Astrocyte of the hippocampus (primary cell): ENCODE results near the gene ZDHHC11.

ENCODE experiments used
- DNase-seq: peaks from one replicate; pipeline ENCODE4 v3.0.0; 2011; ENCODE audit warnings: low read depth, low spot score

ZDHHC11 gene, protein sequence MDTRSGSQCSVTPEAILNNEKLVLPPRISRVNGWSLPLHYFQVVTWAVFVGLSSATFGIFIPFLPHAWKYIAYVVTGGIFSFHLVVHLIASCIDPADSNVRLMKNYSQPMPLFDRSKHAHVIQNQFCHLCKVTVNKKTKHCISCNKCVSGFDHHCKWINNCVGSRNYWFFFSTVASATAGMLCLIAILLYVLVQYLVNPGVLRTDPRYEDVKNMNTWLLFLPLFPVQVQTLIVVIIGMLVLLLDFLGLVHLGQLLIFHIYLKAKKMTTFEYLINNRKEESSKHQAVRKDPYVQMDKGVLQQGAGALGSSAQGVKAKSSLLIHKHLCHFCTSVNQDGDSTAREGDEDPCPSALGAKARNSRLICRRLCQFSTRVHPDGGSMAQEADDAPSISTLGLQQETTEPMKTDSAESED

DNA sequence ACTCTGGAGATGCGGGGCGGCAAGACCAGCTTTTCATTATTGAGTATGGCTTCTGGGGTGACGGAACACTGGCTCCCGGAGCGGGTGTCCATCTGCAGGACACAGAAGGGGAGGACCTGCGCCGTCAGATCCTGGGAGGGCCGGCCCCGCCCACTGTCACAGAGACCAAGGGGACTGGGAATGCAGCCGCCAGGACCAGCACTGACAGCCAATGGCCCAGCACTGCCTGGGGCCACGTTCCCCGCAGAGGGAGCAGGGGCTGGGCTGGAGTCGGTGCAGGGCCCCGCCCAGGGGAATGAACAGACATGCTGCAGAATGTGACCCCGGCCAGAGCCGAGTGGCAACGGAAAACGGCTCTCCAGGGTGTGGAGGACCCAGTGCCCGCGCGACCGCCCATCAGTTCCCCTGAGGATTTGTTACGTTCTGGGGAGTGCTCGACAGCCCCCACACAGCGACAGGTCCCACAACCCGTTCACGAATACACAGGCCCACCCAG is at the start of gene ZDHHC11:
ZDHHC11 (minus strand) TSS at position 476 of the 496 bp plus-strand sequence; CDS start at position 92, 384 bp downstream.
- no peak for DNase-seq

DNA sequence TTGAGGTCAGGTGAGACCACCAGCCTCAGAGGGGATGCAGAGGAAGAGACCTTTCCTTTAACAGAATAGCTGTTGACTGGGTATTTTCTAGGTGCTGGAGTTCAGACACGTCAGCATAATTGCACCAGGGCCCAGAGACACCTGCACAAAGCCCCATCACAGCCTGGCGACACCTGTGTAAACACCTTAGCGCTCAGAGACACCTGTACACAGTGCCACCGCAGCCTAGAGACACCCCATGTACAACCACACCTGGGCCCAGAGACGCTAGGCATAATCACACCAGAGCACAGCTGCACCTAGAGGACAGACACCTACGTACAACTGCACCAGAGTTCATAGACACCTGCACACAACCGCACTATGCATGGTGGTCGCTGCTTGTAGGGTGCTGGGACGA is 42.9 kb upstream of the ZDHHC11 start:
- no peak for DNase-seq

DNA sequence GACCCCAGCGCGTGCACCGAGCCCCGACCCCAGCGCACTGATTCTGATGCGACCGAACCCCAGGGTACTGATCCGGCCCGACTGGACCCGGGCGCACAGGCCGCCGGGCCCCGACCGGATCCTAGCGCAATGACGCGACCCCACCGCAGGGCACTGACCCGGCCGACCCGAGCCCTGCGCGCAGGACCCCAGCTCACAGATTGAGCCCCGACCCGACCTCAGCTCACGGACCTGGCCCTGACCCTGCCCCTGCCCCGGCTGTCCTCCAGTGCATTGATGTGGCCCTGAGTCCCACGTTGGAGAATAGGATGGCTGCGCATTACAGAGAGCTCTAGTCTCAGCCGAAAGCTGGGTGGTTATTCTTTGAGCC is 42.3 kb upstream of the ZDHHC11 start:
- no peak for DNase-seq

DNA sequence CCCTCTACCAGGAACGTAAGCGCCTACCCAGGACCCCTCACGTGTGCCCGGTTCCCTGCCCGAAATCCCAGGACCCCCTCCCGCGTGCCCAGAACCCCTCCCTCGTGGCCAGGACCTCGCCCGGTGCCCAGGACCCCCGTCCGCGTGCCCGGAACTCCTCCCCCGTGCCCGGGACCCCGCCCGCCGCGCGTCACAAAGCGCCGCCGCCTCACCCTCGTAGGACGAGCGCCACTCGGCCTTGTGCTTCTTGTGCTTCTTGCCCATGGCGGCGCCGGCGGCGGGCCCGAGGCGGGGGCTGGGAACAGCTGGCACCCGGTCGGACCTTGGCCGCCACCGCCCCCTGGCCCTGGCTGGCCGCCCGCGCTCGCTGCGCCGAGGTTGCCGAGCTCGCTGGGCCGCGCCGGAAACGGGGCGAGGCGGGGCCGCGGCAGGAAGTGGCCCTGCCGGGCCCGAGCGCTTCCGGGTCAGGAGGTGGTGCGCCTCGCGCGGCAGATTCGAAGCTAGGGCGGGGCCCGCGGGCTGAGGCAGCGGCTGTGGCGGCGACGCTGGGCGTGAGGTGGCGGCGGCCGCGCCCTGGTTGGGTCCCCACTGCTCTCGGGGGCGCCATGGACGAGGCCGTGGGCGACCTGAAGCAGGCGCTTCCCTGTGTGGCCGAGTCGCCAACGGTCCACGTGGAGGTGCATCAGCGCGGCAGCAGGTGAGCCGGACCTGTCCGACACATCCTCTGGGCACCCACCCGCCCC is 41.8 kb upstream of the ZDHHC11 start, which contains the start of the genes BRD9 and TRIP13:
BRD9 (minus strand) TSS at position 408 of the 743 bp plus-strand sequence; CDS start at position 264, 144 bp downstream.
TRIP13 (plus strand) TSS at position 491 of the 743 bp plus-strand sequence; CDS start at position 606, 115 bp downstream.
- peak; percentile 91 for DNase-seq

DNA sequence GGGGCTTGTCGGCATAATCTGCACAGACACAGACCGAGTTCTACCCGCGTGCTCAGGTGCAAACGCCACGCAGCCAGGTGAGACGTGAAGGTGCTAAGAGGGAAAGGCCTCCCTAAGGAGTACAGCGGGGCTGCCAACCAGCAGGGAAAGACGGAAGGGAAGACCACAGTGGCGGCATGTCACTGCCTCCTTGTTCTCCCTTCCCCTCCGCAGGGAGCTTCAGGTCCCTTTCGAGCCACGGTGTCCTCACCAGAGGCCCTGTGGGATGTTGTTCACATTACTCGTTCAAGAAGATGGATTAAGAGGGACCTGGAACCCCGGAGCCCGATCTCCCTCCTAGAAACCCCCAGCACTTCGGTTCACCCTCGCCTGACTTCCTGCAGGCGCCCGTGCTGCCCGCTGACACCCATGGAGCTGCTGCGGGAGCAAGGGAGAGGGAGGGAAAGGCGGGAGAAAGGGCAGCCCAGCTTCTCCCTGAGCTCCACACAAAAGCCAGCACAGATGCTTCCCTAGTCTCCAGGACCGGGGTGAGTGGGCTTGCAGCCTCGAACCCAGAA is 41.1 kb upstream of the ZDHHC11 start:
- peak; percentile 57 for DNase-seq

DNA sequence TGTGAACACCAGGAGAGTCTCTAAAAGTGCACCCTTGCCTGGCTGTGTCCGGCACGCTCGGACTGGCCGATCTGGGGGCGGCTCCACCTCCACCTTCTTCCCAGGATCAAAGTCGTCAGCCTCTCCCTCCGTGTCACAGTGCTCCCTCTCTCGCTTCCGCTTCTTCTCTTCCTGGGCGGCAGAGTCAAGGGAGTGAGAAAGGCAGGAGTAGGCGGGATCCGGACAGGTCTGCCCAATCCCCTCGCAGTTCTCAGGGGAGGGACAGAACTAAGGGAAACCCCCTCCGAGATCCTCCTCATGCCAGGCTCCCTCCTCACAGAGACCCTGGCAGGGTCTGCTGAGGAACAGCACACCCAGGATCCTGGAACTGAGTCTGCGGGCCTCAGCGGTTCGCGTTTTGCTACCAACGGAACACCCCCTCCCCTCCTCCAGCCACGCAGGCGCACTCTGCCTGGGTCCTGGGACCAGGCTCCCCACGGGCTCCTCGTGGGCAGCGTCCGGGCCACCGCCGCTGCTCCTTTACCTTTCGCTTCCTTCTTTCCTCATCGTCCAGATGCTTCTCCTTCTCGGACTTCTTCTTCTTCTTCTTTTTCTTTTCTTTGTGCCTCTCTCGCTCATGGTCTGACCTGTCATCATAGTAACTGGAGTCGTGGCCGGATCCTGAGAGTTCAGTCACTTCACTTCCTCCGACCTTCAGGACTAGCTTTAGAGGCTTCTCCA is 40.5 kb upstream of the ZDHHC11 start:
- no peak for DNase-seq

DNA sequence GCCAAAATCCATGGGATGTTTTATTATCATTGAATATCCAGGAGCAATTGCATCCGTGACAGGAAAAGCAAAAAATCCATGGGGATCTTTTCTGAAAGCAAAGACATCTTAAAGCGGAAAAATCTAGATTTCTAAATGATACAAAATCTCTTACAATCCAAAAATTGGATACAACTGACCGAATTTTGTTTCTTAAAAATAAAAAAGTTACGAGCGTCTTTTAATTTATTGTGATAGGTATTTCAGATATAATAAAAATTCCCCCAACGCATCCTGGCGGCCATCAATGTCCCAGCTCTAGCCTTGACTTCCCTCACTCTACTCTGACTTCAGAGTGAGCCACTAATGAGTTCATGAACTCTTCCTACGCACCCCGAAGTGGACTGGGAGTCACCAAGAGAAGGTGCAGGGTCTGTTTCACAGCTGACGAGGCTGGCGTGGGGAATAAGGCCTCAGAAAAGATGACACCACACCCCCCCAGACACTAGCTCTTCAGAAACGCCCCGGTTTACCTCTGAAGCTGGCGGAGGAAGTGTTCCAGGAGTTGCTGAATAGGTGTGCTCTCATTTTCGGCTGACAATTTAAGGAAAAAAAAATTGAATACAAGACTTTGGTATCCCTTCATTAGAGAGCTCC is 38.4 kb upstream of the ZDHHC11 start:
- no peak for DNase-seq

DNA sequence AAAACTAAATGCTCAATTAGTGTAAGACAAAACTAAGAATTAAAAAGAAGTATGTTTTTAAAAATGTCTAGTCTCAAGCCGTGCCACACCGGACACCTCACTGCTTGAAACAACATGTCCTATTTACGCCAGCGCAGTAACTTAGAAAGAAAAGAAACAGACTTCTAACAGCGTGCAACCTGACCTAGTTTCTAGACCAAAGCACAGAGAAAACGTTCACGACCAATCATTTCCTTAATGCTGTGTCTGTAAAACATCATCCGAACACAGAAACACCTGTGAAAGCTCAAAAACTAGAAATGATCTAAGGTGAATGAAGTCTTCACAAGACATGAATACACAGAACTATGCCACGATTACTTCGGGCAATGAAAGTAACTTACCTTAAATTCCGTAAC is 37.9 kb upstream of the ZDHHC11 start:
- no peak for DNase-seq

DNA sequence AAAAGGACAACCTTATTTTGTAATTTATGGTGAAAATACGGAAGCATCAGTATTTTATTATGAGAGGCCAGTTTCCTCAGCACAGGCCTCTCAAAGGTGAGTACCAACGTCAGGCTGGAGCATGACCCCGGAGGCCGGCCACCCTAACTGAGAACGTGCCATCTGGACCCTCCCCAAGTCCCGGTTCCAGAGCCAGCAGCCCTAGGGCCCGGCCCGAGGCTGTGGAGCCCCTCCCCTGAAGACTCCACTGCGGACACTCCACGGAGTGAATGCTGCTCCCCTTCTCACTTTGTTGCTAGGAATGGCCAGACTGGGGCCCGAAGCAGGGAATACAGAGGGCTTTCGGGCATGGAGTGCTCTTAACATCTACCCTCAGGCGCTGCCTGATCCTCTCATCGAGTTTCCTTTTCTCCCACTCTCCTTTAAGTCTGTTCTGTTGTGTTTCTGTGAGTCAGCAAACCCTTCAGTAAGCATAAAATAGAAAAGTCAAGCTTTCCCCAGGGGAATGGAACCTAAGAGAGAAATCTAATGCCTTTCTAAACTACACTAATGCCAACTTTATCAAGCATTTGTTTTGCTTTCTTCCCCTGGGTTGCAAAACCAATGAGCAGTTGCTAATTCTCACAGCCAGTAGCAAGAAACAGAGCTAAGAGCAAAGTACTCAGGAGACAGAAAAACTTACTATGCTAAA is 37.3 kb upstream of the ZDHHC11 start:
- no peak for DNase-seq

DNA sequence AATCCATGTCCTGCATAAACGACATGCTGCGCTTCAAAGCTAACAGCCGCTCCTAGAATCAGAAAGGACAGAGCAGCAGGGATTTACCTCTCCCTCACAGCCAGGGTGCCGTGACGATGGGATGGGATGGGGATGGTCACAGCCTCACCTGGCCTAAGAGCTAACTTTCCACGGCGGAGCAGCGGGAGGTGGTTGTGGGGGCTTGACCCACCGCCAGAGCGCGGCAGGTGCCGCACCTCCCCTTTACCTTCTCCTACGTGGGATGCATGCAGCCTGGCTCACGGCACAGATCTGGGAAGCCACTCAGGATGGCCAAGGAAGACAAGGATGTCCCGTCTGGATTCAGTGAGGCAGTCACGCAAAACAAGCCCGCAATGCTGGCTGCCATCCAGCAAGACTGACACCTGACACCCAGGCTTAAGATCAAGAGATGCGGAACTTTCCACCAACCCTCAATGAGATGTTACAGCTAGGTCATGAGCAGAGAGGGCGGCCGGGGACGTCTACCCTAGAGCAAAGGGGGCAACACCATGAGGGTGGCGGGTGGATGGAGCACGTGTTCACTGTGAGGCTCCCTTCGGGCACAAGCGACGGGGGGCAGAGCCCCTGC is 36.0 kb upstream of the ZDHHC11 start:
- DNase-seq, result no peak

DNA sequence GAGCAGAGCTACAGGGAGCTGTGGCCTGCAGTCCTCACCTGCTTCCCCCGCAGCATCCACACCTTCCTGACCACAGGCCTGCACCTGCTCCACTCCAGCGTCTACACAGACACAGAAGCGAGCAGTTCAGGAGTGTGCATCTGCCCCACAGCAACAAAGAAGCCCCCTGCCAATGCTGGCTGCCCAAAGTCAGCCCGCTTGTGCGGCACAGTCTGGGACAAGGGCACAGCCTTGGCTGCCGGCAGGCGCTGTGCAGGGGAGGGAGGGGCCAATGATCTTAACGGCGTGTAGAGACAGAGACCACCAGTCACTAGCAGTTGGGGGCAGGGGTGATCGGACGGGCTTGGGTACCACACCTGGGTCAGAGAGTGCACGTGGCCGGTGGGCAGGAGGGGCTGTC is 35.2 kb upstream of the ZDHHC11 start:
- DNase-seq, result no peak

DNA sequence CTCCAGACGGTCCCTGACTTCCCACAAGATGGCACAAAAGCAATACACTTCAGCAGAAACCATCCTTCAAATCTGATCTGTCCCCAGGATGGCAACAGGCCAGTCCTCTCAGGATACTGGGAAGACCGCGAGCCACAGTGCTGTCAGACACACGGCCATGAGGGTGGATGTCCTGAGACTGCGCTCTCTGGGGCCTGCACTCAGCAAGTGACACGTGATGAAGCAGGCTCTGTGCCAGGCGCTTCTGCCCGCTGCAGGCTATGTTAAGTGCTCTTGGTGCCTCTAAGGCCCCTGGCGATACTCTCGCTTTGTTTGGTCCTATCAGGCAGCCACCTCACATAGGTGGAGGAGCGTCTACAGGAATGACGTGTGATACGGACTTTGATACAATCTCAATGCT is 34.7 kb upstream of the ZDHHC11 start:
- DNase-seq, result no peak

DNA sequence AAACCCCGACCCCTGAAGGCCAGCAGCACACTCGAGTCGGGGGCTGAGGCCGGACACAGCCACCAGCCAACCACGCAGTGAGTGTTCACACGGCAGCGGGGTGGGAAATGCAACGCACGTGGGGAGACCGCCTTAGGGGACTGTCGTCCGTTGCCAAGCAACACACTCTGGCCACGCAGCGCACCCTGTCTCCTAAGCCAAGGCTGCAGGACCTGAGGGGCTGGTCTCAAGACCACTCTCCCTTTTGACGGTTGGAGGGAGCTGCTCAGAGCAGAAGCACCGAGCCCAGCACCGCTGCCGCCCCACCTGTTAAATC is 34.3 kb upstream of the ZDHHC11 start:
- DNase-seq, result no peak

DNA sequence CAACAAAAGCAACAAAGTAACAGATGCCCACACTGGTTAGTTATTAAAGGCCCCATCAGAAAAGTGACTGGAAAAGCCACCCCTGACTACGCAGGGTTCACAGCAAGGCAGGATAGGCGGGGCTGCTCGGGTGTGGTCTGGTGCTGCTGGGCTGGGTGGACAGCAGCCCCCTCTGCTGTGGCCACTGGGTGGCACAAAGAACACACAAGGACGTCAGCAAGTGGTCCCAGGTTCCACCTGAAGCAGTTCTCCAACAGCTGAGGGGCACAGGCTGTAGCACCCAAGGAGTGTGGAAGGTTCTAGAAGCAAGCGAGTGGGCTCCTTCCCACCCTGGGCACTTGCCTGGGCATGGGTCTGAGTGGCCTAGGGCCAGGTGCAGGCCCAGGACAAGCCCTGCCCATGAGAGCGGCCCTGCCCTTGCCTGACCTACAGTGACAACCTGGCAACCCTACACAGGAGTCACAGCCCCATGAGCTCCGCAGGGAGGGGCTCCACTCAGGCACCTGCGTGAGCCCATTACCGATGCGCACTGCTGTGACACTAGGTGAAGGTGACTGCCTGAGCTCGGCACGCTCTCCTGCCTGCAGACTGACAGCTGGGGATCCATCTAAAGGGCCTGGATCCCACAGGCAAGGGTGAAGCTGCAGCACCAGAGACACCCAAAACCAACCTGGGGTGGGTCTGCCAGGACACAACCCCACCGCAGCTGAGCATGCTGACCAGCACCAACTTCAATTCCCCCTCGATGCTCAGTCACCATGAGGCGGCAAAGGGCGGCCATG is 33.8 kb upstream of the ZDHHC11 start:
- DNase-seq, result no peak

DNA sequence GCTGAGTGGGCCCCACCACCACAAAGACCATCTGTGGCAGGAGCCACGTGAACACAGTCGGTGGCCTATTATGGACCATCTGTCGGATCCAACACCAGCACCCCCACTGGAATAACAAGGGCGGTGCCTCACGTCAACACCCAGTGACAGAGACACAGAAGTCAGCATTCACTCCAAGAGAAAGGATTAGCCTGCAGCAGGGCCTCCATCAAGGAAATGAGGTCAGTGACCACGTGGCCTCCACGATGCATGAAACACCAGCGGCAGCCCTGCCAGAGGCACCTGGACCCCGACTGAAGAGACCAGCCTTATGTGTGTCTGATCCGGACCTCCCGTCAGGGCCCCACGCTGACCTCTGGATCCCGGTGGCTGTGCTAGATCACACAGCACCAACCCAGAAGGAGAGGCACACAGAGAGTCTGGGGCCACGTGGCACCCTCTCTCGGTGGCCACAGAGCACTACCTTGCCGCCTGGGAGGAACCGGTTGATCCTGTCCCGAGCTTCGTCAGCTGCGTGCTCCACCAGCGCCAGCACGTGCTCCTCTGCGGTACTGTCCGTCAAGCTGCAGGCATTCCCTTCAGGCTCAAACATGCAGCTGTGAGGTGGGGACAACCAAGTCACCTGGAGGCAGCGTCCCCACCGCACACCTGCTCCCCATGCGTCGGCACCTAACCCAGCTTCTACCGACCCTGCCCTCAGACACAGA is 32.8 kb upstream of the ZDHHC11 start:
- no peak for DNase-seq

DNA sequence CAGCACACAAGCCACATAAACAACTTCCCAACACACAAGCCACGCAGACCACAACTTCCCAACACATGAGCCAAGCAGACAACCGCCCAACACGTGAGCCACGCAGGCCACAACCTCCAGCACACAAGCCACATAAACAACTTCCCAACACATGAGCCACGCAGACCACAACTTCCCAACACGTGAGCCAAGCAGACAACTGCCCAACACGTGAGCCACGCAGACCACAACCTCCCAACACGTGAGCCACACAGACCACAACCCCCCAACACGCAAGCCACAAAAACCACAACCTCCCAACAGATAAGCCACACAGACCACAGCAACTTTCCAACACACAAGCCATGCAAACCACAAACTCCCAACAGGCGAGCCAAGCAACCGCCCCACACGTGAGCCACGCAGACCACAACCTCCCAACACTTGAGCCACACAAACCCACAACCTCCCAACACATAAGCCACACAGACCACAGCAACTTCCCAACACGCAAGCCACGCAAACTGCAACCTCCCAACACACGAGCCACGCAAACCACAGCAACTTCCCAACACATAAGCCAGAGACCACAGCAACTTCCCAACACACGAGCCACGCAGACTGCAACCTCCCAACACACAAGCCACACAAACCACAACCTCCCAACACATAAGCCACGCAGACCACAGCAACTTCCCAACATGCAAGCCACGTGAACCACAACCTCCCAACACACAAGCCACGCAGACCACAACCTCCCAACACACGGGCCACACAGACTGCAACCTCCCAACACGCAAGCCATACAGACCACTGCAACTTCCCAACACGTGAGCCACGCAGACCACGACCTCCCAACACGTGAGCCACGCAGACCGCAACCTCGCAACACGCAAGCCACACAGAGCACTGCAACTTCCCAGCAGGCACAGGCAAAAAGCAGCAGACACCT is 31.7 kb upstream of the ZDHHC11 start:
- DNase-seq, result no peak

DNA sequence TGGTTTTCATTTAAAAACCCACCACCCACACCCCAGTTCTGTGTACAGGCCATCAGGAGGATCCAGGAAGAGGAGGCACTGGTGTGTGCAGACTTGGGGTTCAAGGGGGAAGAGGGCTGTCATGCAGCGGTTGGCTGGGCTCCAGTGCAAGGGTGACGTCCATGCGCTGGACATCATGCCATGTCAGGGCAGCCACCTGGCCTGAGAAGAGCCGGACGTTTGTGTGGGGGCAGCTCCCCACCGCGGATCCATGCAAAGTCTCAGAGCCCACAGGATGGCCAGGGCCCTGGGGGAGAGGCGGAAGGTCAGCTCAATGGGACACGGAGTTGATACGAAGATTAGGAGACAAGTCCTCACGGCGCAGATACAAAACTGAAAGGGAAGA is 30.8 kb upstream of the ZDHHC11 start:
- DNase-seq, result no peak
